H1 (cell line): ENCODE measurements around the gene TGIF1. TPM values are rescaled to one million over a fixed set of nuclear protein-coding genes. Genes with fewer than 3 reads are reported as not detected.

Source experiments
- ATF2 ChIP-seq: IDR thresholded peaks from 2 replicates; pipeline ENCODE4 v1.6.1; 2012; ENCODE audit warnings: low read length, inconsistent platforms
- CHD7 ChIP-seq: fragments of 300-600 bp; sonication (generic); IDR thresholded peaks from 2 replicates; pipeline ENCODE4 v1.7.1; 2012; ENCODE audit warnings: low read length, moderate library complexity, mild to moderate bottlenecking, inconsistent platforms; ENCODE audit not compliant: insufficient replicate concordance
- GTF2F1 ChIP-seq: IDR thresholded peaks from 2 replicates; pipeline ENCODE4 v1.6.1; 2012; ENCODE audit warnings: low read depth, low read length, improper control_type of control experiment, borderline replicate concordance
- MAX ChIP-seq: IDR thresholded peaks from 2 replicates; pipeline ENCODE4 v1.6.1; 2012; ENCODE audit warnings: inconsistent platforms
- POLR2A ChIP-seq, 2 experiments: IDR thresholded peaks; 1 replicate in 1 of 2; 2 replicates in 1 of 2; pipeline ENCODE4 v1.6.1; 2011; ENCODE audit warnings: low read depth in 2 of 2, low read length in 2 of 2, mild to moderate bottlenecking in 2 of 2; ENCODE audit errors: control extremely low read depth in 1 of 2
- SIRT6 ChIP-seq: IDR thresholded peaks from one replicate; pipeline ENCODE4 v1.7.1; 2012; ENCODE audit warnings: low read length, inconsistent platforms
- polyA plus RNA-seq, 7 experiments: library from polyadenylated mRNA; depleted of rRNA in 3 of 7; stranded (reverse) in 5 of 7; unstranded in 2 of 7; fragments of >200 nt in 5 of 7; fragments of 200-250 nt in 2 of 7; gene quantifications; 1 replicate in 5 of 7; 2 replicates in 1 of 7; 4 replicates in 1 of 7; pipeline versions ENCODE4 v1.2.1 to v1.2.3, GENCODE V29; 2011 to 2013; ENCODE audit warnings: missing spikeins in 2 of 7, mixed read lengths in 2 of 7
- total RNA-seq: library from RNA; stranded (reverse); fragmentation: NEBNext Ultra II Directional; extraction: Animal tissue kit (Norgen Biotek cat#: 25700); gene quantifications from 2 replicates; pipeline ENCODE4 v1.2.1, GENCODE V29; 2021

Gene TGIF1
- total and polyA plus RNA-seq, 2 of the 8 experiments (the other 6 are each of a cell fraction or from before 2014, with no cell fraction given): 256 to 262 TPM

GRCh38 chr18:3494569-3494968, 44.6 kb downstream of the TGIF1 start (continued):
- TF ChIP-seq MAX (no peak), CHD7 (no peak), SIRT6 (no peak), GTF2F1 (no peak), ATF2 (no peak), POLR2A (IDR thresholded peaks at IDR 0.05; ENCODE audit: control extremely low read depth in 1 of 2, low read depth in 2 of 2, low read length in 2 of 2) (no peak)
